Heart left ventricle (tissue), 16 donors: ENCODE results near the gene ARPIN. TPM values are rescaled to one million over a fixed set of nuclear protein-coding genes. Genes with fewer than 3 reads are reported as not detected.

Experiments used
- ATAC-seq, 4 donors: fragments of 200-7000 bp; cut with Tn5 transposase; one replicate each; pipeline ENCODE4 v1.9.1; 2020 to 2022; ENCODE audit warnings: moderate library complexity in 4 of 4, mild to moderate bottlenecking in 3 of 4, moderate number of reproducible peaks in 1 of 4
- DNase-seq, 5 donors: peaks; one replicate each; pipeline ENCODE4 v3.0.0-alpha.2; 2020
- H3K27ac ChIP-seq, 12 donors: fragments of 200-600 bp; sonication (generic) in 4 of 12; one replicate each; pipeline versions ENCODE4 v1.5.0 to v1.8.0; 2016 to 2022; ENCODE audit warnings: mild to moderate bottlenecking in 2 of 12
- H3K27me3 ChIP-seq, 9 donors: fragments of 200-600 bp; sonication (generic) in 2 of 9; one replicate each; pipeline versions ENCODE4 v1.5.1 to v1.8.0; 2016 to 2022; ENCODE audit warnings: mild to moderate bottlenecking in 3 of 9
- H3K36me3 ChIP-seq, 9 donors: fragments of 200-600 bp; sonication (generic) in 2 of 9; one replicate each; pipeline versions ENCODE4 v1.5.0 to v1.8.0; 2018 to 2022; ENCODE audit warnings: mild to moderate bottlenecking in 2 of 9
- H3K4me1 ChIP-seq, 12 donors: fragments of 200-600 bp; sonication (generic) in 4 of 12; one replicate each; pipeline versions ENCODE4 v1.5.0 to v1.8.0; 2016 to 2022; ENCODE audit warnings: mild to moderate bottlenecking in 3 of 12
- H3K4me3 ChIP-seq, 12 donors: fragments of 200-600 bp; sonication (generic) in 4 of 12; one replicate each; pipeline versions ENCODE4 v1.5.0 to v1.8.0; 2017 to 2022; ENCODE audit warnings: mild to moderate bottlenecking in 9 of 12, moderate library complexity in 4 of 12
- H3K9me3 ChIP-seq, 12 donors: fragments of 200-600 bp; sonication (generic) in 4 of 12; one replicate each; pipeline versions ENCODE4 v1.5.0 to v1.8.0; 2016 to 2022; ENCODE audit warnings: mild to moderate bottlenecking in 1 of 12
- CTCF ChIP-seq, 12 donors: fragments of 200-600 bp; sonication (generic) in 4 of 12; IDR thresholded peaks; one replicate each; pipeline versions ENCODE4 v1.5.0 to v1.8.0; 2018 to 2022; ENCODE audit warnings: antibody characterized with exemption in 12 of 12, mild to moderate bottlenecking in 5 of 12
- POLR2A ChIP-seq, 2 donors: fragments of 450-650 bp; IDR thresholded peaks; one replicate each; pipeline ENCODE4 v1.6.1; 2017; ENCODE audit warnings: antibody characterized with exemption in 2 of 2, mild to moderate bottlenecking in 2 of 2, moderate library complexity in 2 of 2
- WGBS, 4 donors: extraction: QIAGEN DNeasy Blood & Tissue Kit in 2 of 4; methylation state at CpG; one replicate each; pipeline versions ENCODE4 v1.1.5 to v1.1.7; 2013 to 2018; 5-methylcytosine and 5-hydroxymethylcytosine counted together
- intact Hi-C, 10 donors: fragments of 100-400 bp; cut with DNase I; formaldehyde crosslinking; loops; one replicate each; pipeline versions ENCODE4 v1.11.1 to v1.14.2; 2022
- polyA plus RNA-seq, 2 donors: library from polyadenylated mRNA; stranded (reverse); fragments of 200-250 nt; gene quantifications; one replicate each; pipeline ENCODE4 v1.2.3, GENCODE V29; 2013
- total RNA-seq, 9 donors: library from RNA; depleted of rRNA in 2 of 9; stranded (reverse); fragments of >200 nt in 2 of 9; fragmentation: NEBNext Ultra II Directional in 3 of 9; extraction: Animal tissue kit (Norgen Biotek cat#: 25700) in 3 of 9; gene quantifications; one replicate each; pipeline versions ENCODE4 v1.1.0 to v1.2.4, GENCODE V29; 2016 to 2023
- donor health status: ischemic (EF 13 %, LVEDD 7.1; RV severe dilation, severe dysfunction).
- donor health status: healthy with polysubstance abuse.
- donor health status: DM: no; HTN: yes; CAD: no.
- donor health status: DM: no; HTN: no; CAD: no.
- donor health status: ischemic (EF 25% LVEDD 6.9; RV normal size, moderate dysfunction).
- donor health status: ischemic (EF 25% LVEDD 5.7; RV mildly dilated, moderate dysfunction).
- donor health status: healthy.
- donor health status: DM: yes; HTN: yes; CAD: no.
- donor health status: ischemic (EF 35%, LVEDD 5.7; RV mildly dilated, moderate dysfunction).
- donor health status: nonischemic (EF 11% LVEDD 7.7; RV severe dilation, severe dysfunction).
- donor health status: DM: yes; HTN: yes; CAD: no.
- donor health status: PGD.
- donor health status: ischemic (EF 29% LVEDD 5.4; RV normal size, mild dysfunction).
- donor health status: nonischemic (EF 23%, LVEDD 6.1; RV moderate dilation, normal function).

The ARPIN gene
- total and polyA plus RNA-seq, 11 donors, result 7.3 to 15.3 (median 11.5) TPM

GRCh38 chr15:89937365-89938350, 24.9 kb upstream of the ARPIN start:
- intact Hi-C loops, result no loop called here
- Histone ChIP-seq H3K4me3 (no peak overlapping the region), H3K4me1 (no peaks in the 10 kb centered on the region), H3K36me3 (no peaks in the 10 kb centered on the region), H3K9me3 (no peaks in the 10 kb centered on the region), H3K27me3 (no peaks in the 10 kb centered on the region), H3K27ac (no peak overlapping the region)
- no peak for DNase-seq
- TF ChIP-seq POLR2A (IDR thresholded peaks at IDR 0.05) (no peak), CTCF (IDR thresholded peaks at IDR 0.05) (no peak)
- ATAC-seq, result no peak
- WGBS, 4 donors, result 82% methylated on average over 10 of the region's 10 CpGs

- H3K36me3 ChIP-seq, result no peaks in the 10 kb centered on the region
- intact Hi-C loops, result no loop called here
- ATAC-seq, result no peak
- H3K4me3 ChIP-seq, result no peak overlapping the region
- no peak overlapping the region for H3K27ac ChIP-seq
- H3K4me1 ChIP-seq, result no peaks in the 10 kb centered on the region
- WGBS, 4 donors, result 86 to 91% (median 89%) methylated on average over 14 of the region's 14 CpGs
- TF ChIP-seq POLR2A (IDR thresholded peaks at IDR 0.05), result no peak
- TF ChIP-seq CTCF (IDR thresholded peaks at IDR 0.05), result no peak
- no peaks in the 10 kb centered on the region for H3K27me3 ChIP-seq
- no peak for DNase-seq
- no peaks in the 10 kb centered on the region for H3K9me3 ChIP-seq
Measured at GRCh38 chr15:89936786-89937265, 24.1 kb upstream of the ARPIN start.

GRCh38 chr15:89936051-89936785, 23.5 kb upstream of the ARPIN start:
- ATAC-seq (no peak), DNase-seq (no peak)
- H3K27ac ChIP-seq, result no peak overlapping the region
- no peak for TF ChIP-seq CTCF (IDR thresholded peaks at IDR 0.05)
- no peak for TF ChIP-seq POLR2A (IDR thresholded peaks at IDR 0.05)
- no peaks in the 10 kb centered on the region for H3K9me3 ChIP-seq
- intact Hi-C loops, result no loop called here
- no peaks in the 10 kb centered on the region for H3K36me3 ChIP-seq
- no peak overlapping the region for H3K4me3 ChIP-seq
- no peaks in the 10 kb centered on the region for H3K4me1 ChIP-seq
- H3K27me3 ChIP-seq, result no peaks in the 10 kb centered on the region
- WGBS, 4 donors, result 77 to 90% (median 81%) methylated on average over 8 of the region's 8 CpGs

GRCh38 chr15:89932880-89933279, 20.1 kb upstream of the ARPIN start:
- Histone ChIP-seq H3K27me3 (no peaks in the 10 kb centered on the region), H3K27ac (no peak overlapping the region), H3K4me3 (no peak overlapping the region), H3K4me1 (no peaks in the 10 kb centered on the region), H3K9me3 (no peaks in the 10 kb centered on the region), H3K36me3 (no peaks in the 10 kb centered on the region)
- TF ChIP-seq CTCF (IDR thresholded peaks at IDR 0.05) (no peak), POLR2A (IDR thresholded peaks at IDR 0.05) (no peak)
- 96 to 98% (median 97%) methylated on average over 3 of the region's 3 CpGs for WGBS, 4 donors
- no peak for ATAC-seq
- intact Hi-C loops, result no loop called here
- no peak for DNase-seq
